Natural killer cell (primary cell): ENCODE measurements around the gene THSD7B. TPM values are rescaled to one million over a fixed set of nuclear protein-coding genes. Genes with fewer than 3 reads are reported as not detected.
"Not testable (repeated sequence)": the region's sequence is repeated elsewhere in the genome, so short reads cannot be mapped to it uniquely, and the experiment has no call there.

Experiments used
- ATAC-seq, 3 donors: fragments of 150-1000 bp in 2 of 3; fragments of 200-7000 bp in 1 of 3; cut with Tn5 transposase; 1 replicate in 1 of 3; 2 replicates in 2 of 3; pipeline ENCODE4 v1.10.0; 2021; ENCODE audit warnings: mild to moderate bottlenecking in 2 of 3, moderate library complexity in 2 of 3
- DNase-seq, 2 donors: peaks; one replicate each; pipeline versions ENCODE4 v3.0.0 to v3.0.0-alpha.2; 2013 to 2021; ENCODE audit warnings: mixed read lengths in 1 of 2
- H3K27ac ChIP-seq: one replicate; pipeline ENCODE4 v1.5.1; 2013; ENCODE audit warnings: mild to moderate bottlenecking, low read length
- H3K27me3 ChIP-seq: one replicate; pipeline ENCODE4 v1.6.1; 2013; ENCODE audit warnings: low read length; ENCODE audit not compliant: control insufficient read depth, insufficient read depth
- H3K36me3 ChIP-seq: one replicate; pipeline ENCODE4 v1.6.1; 2013; ENCODE audit warnings: low read length; ENCODE audit not compliant: control insufficient read depth, insufficient read depth
- H3K4me1 ChIP-seq: one replicate; pipeline ENCODE4 v1.6.1; 2013; ENCODE audit warnings: low read length; ENCODE audit not compliant: control insufficient read depth, insufficient read depth
- H3K4me3 ChIP-seq: one replicate; pipeline ENCODE4 v1.5.1; 2013; ENCODE audit warnings: low read length
- H3K9me3 ChIP-seq: one replicate; pipeline ENCODE4 v1.6.1; 2013; ENCODE audit warnings: low read length; ENCODE audit not compliant: control insufficient read depth, insufficient read depth
- H3K27ac Mint-ChIP-seq, 2 donors: one replicate each; pipeline ENCODE4 v1.8.0; 2022; ENCODE audit warnings: mild to moderate bottlenecking in 2 of 2, mixed read lengths in 2 of 2, moderate library complexity in 1 of 2
- H3K27me3 Mint-ChIP-seq, 2 donors: one replicate each; pipeline ENCODE4 v1.8.0; 2022; ENCODE audit warnings: low read depth in 2 of 2, mixed read lengths in 2 of 2
- H3K36me3 Mint-ChIP-seq: one replicate; pipeline ENCODE4 v1.8.0; 2022; ENCODE audit warnings: mixed read lengths
- H3K4me1 Mint-ChIP-seq, 2 donors: one replicate each; pipeline ENCODE4 v1.8.0; 2022; ENCODE audit warnings: mixed read lengths in 2 of 2
- H3K4me3 Mint-ChIP-seq: one replicate; pipeline ENCODE4 v1.8.0; 2022; ENCODE audit warnings: mild to moderate bottlenecking, moderate library complexity, mixed read lengths
- H3K9me3 Mint-ChIP-seq, 2 donors: one replicate each; pipeline ENCODE4 v1.8.0; 2022; ENCODE audit warnings: mixed read lengths in 2 of 2
- WGBS: methylation state at CpG from one replicate; pipeline ENCODE4 v1.1.7; 2013; ENCODE audit warnings: missing lambda C conversion rate; ENCODE audit not compliant: insufficient coverage; 5-methylcytosine and 5-hydroxymethylcytosine counted together
- intact Hi-C: fragments of 100-400 bp; cut with micrococcal nuclease; formaldehyde crosslinking; loops from one replicate; pipeline ENCODE4 v1.14.2; 2022
- total RNA-seq, 4 donors: library from RNA; stranded (reverse); fragments of 120-200 nt in 1 of 4; gene quantifications; one replicate each; pipeline versions ENCODE4 v1.2.3 to v1.2.4, GENCODE V29; 2013 to 2022
- TF ChIP-seq, protein P1 (sequence below): fragments of 200-600 bp; IDR thresholded peaks from one replicate; pipeline ENCODE4 v1.8.0; 2022; ENCODE audit warnings: antibody characterized with exemption

THSD7B gene
- total RNA-seq, 3 donors from 2014 or later (not counting 1 experiment from before 2014, with no cell fraction given) = not detected

- Histone ChIP-seq H3K36me3 (no peaks in the 10 kb centered on the region), H3K4me1 (no peaks in the 10 kb centered on the region), H3K27ac (no peak overlapping the region), H3K4me3 (no peak overlapping the region), H3K9me3 (no peaks in the 10 kb centered on the region), H3K27me3 (no peaks in the 10 kb centered on the region)
- WGBS = 100% methylated on average over 1 of the region's 2 CpGs
- H3K4me1 Mint-ChIP-seq = no peaks in the 10 kb centered on the region
- ATAC-seq (no peak), DNase-seq (no peak)
- H3K27ac Mint-ChIP-seq = no peak overlapping the region
- no peaks in the 10 kb centered on the region for H3K36me3 Mint-ChIP-seq
- intact Hi-C loops = no loop called here
- H3K27me3 Mint-ChIP-seq = no peaks in the 10 kb centered on the region
- H3K4me3 Mint-ChIP-seq = no peak overlapping the region
- TF ChIP-seq, protein P1, sequence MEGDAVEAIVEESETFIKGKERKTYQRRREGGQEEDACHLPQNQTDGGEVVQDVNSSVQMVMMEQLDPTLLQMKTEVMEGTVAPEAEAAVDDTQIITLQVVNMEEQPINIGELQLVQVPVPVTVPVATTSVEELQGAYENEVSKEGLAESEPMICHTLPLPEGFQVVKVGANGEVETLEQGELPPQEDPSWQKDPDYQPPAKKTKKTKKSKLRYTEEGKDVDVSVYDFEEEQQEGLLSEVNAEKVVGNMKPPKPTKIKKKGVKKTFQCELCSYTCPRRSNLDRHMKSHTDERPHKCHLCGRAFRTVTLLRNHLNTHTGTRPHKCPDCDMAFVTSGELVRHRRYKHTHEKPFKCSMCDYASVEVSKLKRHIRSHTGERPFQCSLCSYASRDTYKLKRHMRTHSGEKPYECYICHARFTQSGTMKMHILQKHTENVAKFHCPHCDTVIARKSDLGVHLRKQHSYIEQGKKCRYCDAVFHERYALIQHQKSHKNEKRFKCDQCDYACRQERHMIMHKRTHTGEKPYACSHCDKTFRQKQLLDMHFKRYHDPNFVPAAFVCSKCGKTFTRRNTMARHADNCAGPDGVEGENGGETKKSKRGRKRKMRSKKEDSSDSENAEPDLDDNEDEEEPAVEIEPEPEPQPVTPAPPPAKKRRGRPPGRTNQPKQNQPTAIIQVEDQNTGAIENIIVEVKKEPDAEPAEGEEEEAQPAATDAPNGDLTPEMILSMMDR = no peak
- H3K9me3 Mint-ChIP-seq = peaks cover 6 to 10% of the 10 kb centered on the region in 2 donors
These were observed 285.6 kb downstream of the THSD7B start for GRCh38 chr2:137050949-137051348.

GRCh38 chr2:137051778-137052398 is 286.5 kb downstream of the THSD7B start:
- Mint-ChIP-seq H3K36me3 (no peaks in the 10 kb centered on the region), H3K4me3 (no peak overlapping the region), H3K27ac (no peak overlapping the region), H3K9me3 (peaks cover 2 to 6% of the 10 kb centered on the region in 2 donors), H3K27me3 (no peaks in the 10 kb centered on the region), H3K4me1 (no peaks in the 10 kb centered on the region)
- intact Hi-C loops = no loop called here
- Histone ChIP-seq H3K4me3 (no peak overlapping the region), H3K27me3 (no peaks in the 10 kb centered on the region), H3K9me3 (no peaks in the 10 kb centered on the region), H3K27ac (no peak overlapping the region), H3K4me1 (no peaks in the 10 kb centered on the region), H3K36me3 (no peaks in the 10 kb centered on the region)
- TF ChIP-seq, protein P1 = no peak
- WGBS = no CpG with 5 or more reads among the region's 2 CpGs
- no peak for ATAC-seq
- no peak for DNase-seq

GRCh38 chr2:137056704-137057103 is 291.4 kb downstream of the THSD7B start:
- 87% methylated on average over 8 of the region's 8 CpGs for WGBS
- intact Hi-C loops = no loop called here
- Mint-ChIP-seq H3K27me3 (no peaks in the 10 kb centered on the region), H3K9me3 (peaks cover 5 to 7% of the 10 kb centered on the region in 2 donors), H3K4me1 (no peaks in the 10 kb centered on the region), H3K4me3 (no peak overlapping the region), H3K27ac (no peak overlapping the region), H3K36me3 (no peaks in the 10 kb centered on the region)
- H3K36me3 ChIP-seq = no peaks in the 10 kb centered on the region
- no peaks in the 10 kb centered on the region for H3K9me3 ChIP-seq
- H3K4me1 ChIP-seq = no peaks in the 10 kb centered on the region
- H3K27ac ChIP-seq = no peak overlapping the region
- no peaks in the 10 kb centered on the region for H3K27me3 ChIP-seq
- ATAC-seq (no peak), DNase-seq (no peak)
- TF ChIP-seq, protein P1 = no peak
- no peak overlapping the region for H3K4me3 ChIP-seq

DNA sequence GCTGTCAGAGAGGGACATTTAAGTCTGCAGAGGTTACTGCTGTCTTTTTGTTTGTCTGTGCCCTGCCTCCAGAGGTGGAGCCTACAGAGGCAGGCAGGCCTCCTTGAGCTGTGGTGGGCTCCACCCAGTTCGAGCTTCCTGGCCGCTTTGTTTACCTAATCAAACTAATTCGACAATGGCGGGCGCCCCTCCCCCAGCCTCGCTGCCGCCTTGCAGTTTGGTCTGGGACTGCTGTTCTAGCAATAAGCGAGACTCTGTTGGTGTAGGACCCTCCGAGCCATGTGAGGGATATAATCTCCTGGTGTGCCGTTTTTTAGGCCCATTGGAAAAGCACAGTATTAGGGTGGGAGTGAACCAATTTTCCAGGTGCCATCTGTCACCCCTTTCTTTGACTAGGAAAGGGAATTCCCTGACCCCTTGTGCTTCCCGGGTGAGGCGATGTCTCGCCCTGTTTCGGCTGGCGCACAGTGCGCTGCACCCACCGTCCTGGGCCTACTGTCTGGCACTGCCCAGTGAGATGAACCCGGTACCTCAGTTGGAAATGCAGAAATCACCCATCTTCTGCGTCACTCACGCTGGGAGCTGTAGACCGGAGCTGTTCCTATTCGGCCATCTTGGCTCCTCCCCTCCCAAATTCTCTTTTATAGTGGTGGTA is 310.9 kb downstream of the THSD7B start:
- H3K4me1 Mint-ChIP-seq, H3K27ac Mint-ChIP-seq, intact Hi-C loops: not testable (repeated sequence)

More for the DNA sequence above, 310.9 kb downstream of the THSD7B start:
- not testable (repeated sequence) for H3K36me3 Mint-ChIP-seq, H3K4me1 ChIP-seq, H3K9me3 ChIP-seq, H3K27ac ChIP-seq, ATAC-seq, DNase-seq, H3K4me3 Mint-ChIP-seq, H3K36me3 ChIP-seq, H3K4me3 ChIP-seq, H3K27me3 Mint-ChIP-seq, H3K27me3 ChIP-seq
- H3K9me3 Mint-ChIP-seq = peaks cover 6 to 13% of the 10 kb centered on the region in 2 donors
- 92% methylated on average over 18 of the region's 22 CpGs for WGBS
